GM18519 (cell line): ENCODE results near the gene HUWE1.

Source experiments
- ATAC-seq: cut with Tn5 transposase; IDR thresholded peaks from one replicate; pipeline ENCODE4 v1.9.1; 2021; ENCODE audit warnings: mild to moderate bottlenecking, moderate library complexity; ENCODE audit not compliant: unreplicated experiment, low FRiP score

The HUWE1 gene

GRCh38 chrX:53685711-53686110, 808 bp downstream of the HUWE1 start:
- no peak for ATAC-seq

- peak; percentile 63 for ATAC-seq
These were observed 1.9 kb downstream of the HUWE1 start for GRCh38 chrX:53684415-53685192.

- peak; percentile 59 for ATAC-seq
These were observed 2.7 kb downstream of the HUWE1 start for GRCh38 chrX:53683556-53684414.

- no peak for ATAC-seq
These were observed 3.5 kb downstream of the HUWE1 start for GRCh38 chrX:53682885-53683555.

- no peak for ATAC-seq
These were observed 4.9 kb downstream of the HUWE1 start for GRCh38 chrX:53681661-53682060.

- ATAC-seq, result no peak
These were observed 7.9 kb downstream of the HUWE1 start for GRCh38 chrX:53678667-53679066.

- ATAC-seq, result no peak
These were observed 9.2 kb downstream of the HUWE1 start for GRCh38 chrX:53677286-53677685.

- ATAC-seq, result no peak
These were observed 11.9 kb downstream of the HUWE1 start for GRCh38 chrX:53674581-53674980.

- no peak for ATAC-seq
These were observed 17.3 kb downstream of the HUWE1 start for GRCh38 chrX:53669258-53669657.

GRCh38 chrX:53666171-53666570, 20.3 kb downstream of the HUWE1 start:
- no peak for ATAC-seq

- no peak for ATAC-seq
These were observed 26.5 kb downstream of the HUWE1 start for GRCh38 chrX:53660004-53660403.

GRCh38 chrX:53659039-53659438, 27.5 kb downstream of the HUWE1 start:
- ATAC-seq, result no peak

- ATAC-seq, result no peak
These were observed 29.7 kb downstream of the HUWE1 start for GRCh38 chrX:53656845-53657244.

GRCh38 chrX:53654376-53654775, 32.1 kb downstream of the HUWE1 start:
- ATAC-seq, result no peak

- no peak for ATAC-seq
These were observed 41.8 kb downstream of the HUWE1 start for GRCh38 chrX:53644751-53645150.

- ATAC-seq, result no peak
These were observed 44.2 kb downstream of the HUWE1 start for GRCh38 chrX:53642337-53642736.

GRCh38 chrX:53639257-53639656, 47.3 kb downstream of the HUWE1 start:
- no peak for ATAC-seq

GRCh38 chrX:53637479-53637878, 49.0 kb downstream of the HUWE1 start:
- ATAC-seq, result no peak

- no peak for ATAC-seq
These were observed 55.4 kb downstream of the HUWE1 start for GRCh38 chrX:53631156-53631555.

- ATAC-seq, result no peak
These were observed 56.3 kb downstream of the HUWE1 start for GRCh38 chrX:53630261-53630660.

- ATAC-seq, result no peak
These were observed 64.1 kb downstream of the HUWE1 start for GRCh38 chrX:53622431-53622830.
